Measurements from ENCODE around the gene RAB30.

The RAB30 gene

GRCh38 chr11:83070044-83070701 lies 1.5 kb downstream of the RAB30 start:
- peaks cover 0 to 22% of the 10 kb centered on the region in 2 experiments; a peak in 2 of 3 replicates for H3K36me3 ChIP-seq (ENCODE audit: control insufficient read depth in 2 of 2, insufficient read depth in 1 of 2, low read length in 2 of 2)
- TF ChIP-seq WT1 (tag by site-specific recombination; IDR thresholded peaks at IDR 0.05) (no peak), KLF1 (tag by site-specific recombination; IDR thresholded peaks at IDR 0.05) (0 out of 2 replicates have a peak, but pooled peaks have one; percentile 15), ZNF843 (tag by site-specific recombination; IDR thresholded peaks at IDR 0.05) (no peak), SCRT2 (tag by site-specific recombination; IDR thresholded peaks at IDR 0.05) (peak; percentile 67)
- TF ChIP-seq, protein P1, sequence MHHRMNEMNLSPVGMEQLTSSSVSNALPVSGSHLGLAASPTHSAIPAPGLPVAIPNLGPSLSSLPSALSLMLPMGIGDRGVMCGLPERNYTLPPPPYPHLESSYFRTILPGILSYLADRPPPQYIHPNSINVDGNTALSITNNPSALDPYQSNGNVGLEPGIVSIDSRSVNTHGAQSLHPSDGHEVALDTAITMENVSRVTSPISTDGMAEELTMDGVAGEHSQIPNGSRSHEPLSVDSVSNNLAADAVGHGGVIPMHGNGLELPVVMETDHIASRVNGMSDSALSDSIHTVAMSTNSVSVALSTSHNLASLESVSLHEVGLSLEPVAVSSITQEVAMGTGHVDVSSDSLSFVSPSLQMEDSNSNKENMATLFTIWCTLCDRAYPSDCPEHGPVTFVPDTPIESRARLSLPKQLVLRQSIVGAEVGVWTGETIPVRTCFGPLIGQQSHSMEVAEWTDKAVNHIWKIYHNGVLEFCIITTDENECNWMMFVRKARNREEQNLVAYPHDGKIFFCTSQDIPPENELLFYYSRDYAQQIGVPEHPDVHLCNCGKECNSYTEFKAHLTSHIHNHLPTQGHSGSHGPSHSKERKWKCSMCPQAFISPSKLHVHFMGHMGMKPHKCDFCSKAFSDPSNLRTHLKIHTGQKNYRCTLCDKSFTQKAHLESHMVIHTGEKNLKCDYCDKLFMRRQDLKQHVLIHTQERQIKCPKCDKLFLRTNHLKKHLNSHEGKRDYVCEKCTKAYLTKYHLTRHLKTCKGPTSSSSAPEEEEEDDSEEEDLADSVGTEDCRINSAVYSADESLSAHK (tag by site-specific recombination; IDR thresholded peaks at IDR 0.05), result no peak
- H3K27ac ChIP-seq (ENCODE audit: extremely low read depth, low read depth, low read length), result no peak overlapping the region
- ChIA-PET POLR2A (interaction anchor here (2.5 to 3.5 kb wide), 2 partner anchors 87 to 169 kb away, joined by 11 to 31 read pairs; partner anchors contain the start of genes DDIAS and PCF11), CTCF (interaction anchor here (0.6 to 1.7 kb wide), 4 partner anchors 46 to 203 kb away, joined by 3 to 4 read pairs (median 3); no protein-coding TSS in a partner anchor)
- H3K4me1 ChIP-seq (ENCODE audit: control insufficient read depth, insufficient read depth, low read length), result peaks cover 3% of the 10 kb centered on the region; the same call in 1 of the 2 replicates
- H3K9me3 ChIP-seq (ENCODE audit: control insufficient read depth, insufficient read depth, low read depth, low read length), result no peaks in the 10 kb centered on the region
- peak overlapping the region; percentile 97 for H3K4me3 ChIP-seq (ENCODE audit: low read depth, low read length)

GRCh38 chr11:83069441-83070043 lies 2.2 kb downstream of the RAB30 start:
- Histone ChIP-seq H3K4me3 (ENCODE audit: low read depth, low read length) (no peak overlapping the region), H3K9me3 (ENCODE audit: control insufficient read depth, insufficient read depth, low read depth, low read length) (no peaks in the 10 kb centered on the region), H3K4me1 (ENCODE audit: control insufficient read depth, insufficient read depth, low read length) (peaks cover 3% of the 10 kb centered on the region; the same call in 1 of the 2 replicates), H3K27ac (ENCODE audit: extremely low read depth, low read depth, low read length) (no peak overlapping the region), H3K36me3 (ENCODE audit: control insufficient read depth in 2 of 2, insufficient read depth in 1 of 2, low read length in 2 of 2) (peaks cover 0 to 16% of the 10 kb centered on the region in 2 experiments; a peak in 2 of 3 replicates)
- ChIA-PET CTCF (interaction anchor here (0.6 to 1.7 kb wide), 3 partner anchors 46 to 202 kb away, joined by 3 to 4 read pairs (median 3); no protein-coding TSS in a partner anchor), POLR2A (interaction anchor here (2.5 to 3.5 kb wide), 2 partner anchors 88 to 168 kb away, joined by 11 to 31 read pairs; partner anchors contain the start of genes DDIAS and PCF11)
- TF ChIP-seq ZNF548 (tag by site-specific recombination; IDR thresholded peaks at IDR 0.05) (no peak), ZNF248 (tag by site-specific recombination; IDR thresholded peaks at IDR 0.05) (no peak), MEIS1 (CRISPR knock-in tag; IDR thresholded peaks at IDR 0.05; ENCODE audit: borderline replicate concordance) (no peak)

DNA sequence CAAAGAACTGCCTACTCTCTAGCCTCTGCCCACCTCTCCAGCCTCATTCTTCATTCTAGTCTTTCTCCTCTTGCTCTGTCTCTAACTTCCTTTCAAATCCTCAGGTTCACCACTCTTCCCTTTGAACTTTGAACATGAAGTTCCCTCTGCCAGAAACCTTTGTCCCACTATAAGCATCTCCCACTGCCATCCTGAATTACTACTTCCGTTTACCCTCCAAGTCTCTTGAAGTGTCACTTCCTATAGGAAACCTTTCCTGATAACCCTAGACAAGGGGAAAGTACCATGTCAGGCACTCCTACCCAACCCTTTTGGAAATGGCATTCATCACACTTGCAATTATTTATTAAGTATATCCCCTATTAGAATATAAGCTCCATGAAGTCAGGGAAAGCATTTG lies 3.1 kb downstream of the RAB30 start:
- H3K27ac ChIP-seq (ENCODE audit: extremely low read depth, low read depth, low read length), result no peak overlapping the region
- no peaks in the 10 kb centered on the region for H3K9me3 ChIP-seq (ENCODE audit: control insufficient read depth, insufficient read depth, low read depth, low read length)
- CTCF ChIA-PET, result interaction anchor here (1.7 kb wide), 1 partner anchor 142 kb away, joined by 4 read pairs; no protein-coding TSS in a partner anchor
- H3K4me1 ChIP-seq (ENCODE audit: control insufficient read depth, insufficient read depth, low read length), result peaks cover 3% of the 10 kb centered on the region; the same call in 1 of the 2 replicates
- POLR2A ChIA-PET, result interaction anchor here (0.6 kb wide), 1 partner anchor 8 kb away, joined by 5 read pairs; no protein-coding TSS in a partner anchor
- H3K4me3 ChIP-seq (ENCODE audit: low read depth, low read length), result no peak overlapping the region
- H3K36me3 ChIP-seq (ENCODE audit: control insufficient read depth in 2 of 2, insufficient read depth in 1 of 2, low read length in 2 of 2), result peaks cover 0 to 6% of the 10 kb centered on the region in 2 experiments; a peak in 1 of 3 replicates
- TF ChIP-seq YY1 (tag by site-specific recombination; IDR thresholded peaks at IDR 0.05) (no peak), ZNF26 (tag by site-specific recombination; IDR thresholded peaks at IDR 0.05) (no peak), ZNF658 (tag by site-specific recombination; IDR thresholded peaks at IDR 0.05) (no peak), ZNF266 (tag by site-specific recombination; IDR thresholded peaks at IDR 0.05; ENCODE audit: low read depth) (no peak), ZNF501 (tag by site-specific recombination; IDR thresholded peaks at IDR 0.05) (no peak), MEIS1 (CRISPR knock-in tag; IDR thresholded peaks at IDR 0.05; ENCODE audit: borderline replicate concordance) (no peak), ZNF416 (tag by site-specific recombination; IDR thresholded peaks at IDR 0.05) (no peak), KLF16 (tag by site-specific recombination; IDR thresholded peaks at IDR 0.05) (no peak), OVOL3 (tag by site-specific recombination; IDR thresholded peaks at IDR 0.05) (no peak), ZNF132 (tag by site-specific recombination; IDR thresholded peaks at IDR 0.05; ENCODE audit: borderline replicate concordance) (no peak), EGR2 (tag by site-specific recombination; IDR thresholded peaks at IDR 0.05; ENCODE audit: low read depth) (no peak)
- TF ChIP-seq, protein P2, sequence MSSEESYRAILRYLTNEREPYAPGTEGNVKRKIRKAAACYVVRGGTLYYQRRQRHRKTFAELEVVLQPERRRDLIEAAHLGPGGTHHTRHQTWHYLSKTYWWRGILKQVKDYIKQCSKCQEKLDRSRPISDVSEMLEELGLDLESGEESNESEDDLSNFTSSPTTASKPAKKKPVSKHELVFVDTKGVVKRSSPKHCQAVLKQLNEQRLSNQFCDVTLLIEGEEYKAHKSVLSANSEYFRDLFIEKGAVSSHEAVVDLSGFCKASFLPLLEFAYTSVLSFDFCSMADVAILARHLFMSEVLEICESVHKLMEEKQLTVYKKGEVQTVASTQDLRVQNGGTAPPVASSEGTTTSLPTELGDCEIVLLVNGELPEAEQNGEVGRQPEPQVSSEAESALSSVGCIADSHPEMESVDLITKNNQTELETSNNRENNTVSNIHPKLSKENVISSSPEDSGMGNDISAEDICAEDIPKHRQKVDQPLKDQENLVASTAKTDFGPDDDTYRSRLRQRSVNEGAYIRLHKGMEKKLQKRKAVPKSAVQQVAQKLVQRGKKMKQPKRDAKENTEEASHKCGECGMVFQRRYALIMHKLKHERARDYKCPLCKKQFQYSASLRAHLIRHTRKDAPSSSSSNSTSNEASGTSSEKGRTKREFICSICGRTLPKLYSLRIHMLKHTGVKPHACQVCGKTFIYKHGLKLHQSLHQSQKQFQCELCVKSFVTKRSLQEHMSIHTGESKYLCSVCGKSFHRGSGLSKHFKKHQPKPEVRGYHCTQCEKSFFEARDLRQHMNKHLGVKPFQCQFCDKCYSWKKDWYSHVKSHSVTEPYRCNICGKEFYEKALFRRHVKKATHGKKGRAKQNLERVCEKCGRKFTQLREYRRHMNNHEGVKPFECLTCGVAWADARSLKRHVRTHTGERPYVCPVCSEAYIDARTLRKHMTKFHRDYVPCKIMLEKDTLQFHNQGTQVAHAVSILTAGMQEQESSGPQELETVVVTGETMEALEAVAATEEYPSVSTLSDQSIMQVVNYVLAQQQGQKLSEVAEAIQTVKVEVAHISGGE (tag by site-specific recombination; conservative IDR thresholded peaks at IDR 0.05; ENCODE audit: low read depth), result no peak
- TF ChIP-seq, protein P3, sequence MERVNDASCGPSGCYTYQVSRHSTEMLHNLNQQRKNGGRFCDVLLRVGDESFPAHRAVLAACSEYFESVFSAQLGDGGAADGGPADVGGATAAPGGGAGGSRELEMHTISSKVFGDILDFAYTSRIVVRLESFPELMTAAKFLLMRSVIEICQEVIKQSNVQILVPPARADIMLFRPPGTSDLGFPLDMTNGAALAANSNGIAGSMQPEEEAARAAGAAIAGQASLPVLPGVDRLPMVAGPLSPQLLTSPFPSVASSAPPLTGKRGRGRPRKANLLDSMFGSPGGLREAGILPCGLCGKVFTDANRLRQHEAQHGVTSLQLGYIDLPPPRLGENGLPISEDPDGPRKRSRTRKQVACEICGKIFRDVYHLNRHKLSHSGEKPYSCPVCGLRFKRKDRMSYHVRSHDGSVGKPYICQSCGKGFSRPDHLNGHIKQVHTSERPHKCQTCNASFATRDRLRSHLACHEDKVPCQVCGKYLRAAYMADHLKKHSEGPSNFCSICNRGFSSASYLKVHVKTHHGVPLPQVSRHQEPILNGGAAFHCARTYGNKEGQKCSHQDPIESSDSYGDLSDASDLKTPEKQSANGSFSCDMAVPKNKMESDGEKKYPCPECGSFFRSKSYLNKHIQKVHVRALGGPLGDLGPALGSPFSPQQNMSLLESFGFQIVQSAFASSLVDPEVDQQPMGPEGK (tag by site-specific recombination; IDR thresholded peaks at IDR 0.05), result no peak
